Panc1 (cell line): ENCODE results near the gene COMMD7. TPM values are rescaled to one million over a fixed set of nuclear protein-coding genes. Genes with fewer than 3 reads are reported as not detected.

ENCODE experiments used
- ATAC-seq: fragments of 200-7000 bp; cut with Tn5 transposase; 2 replicates; pipeline ENCODE4 v1.9.1; 2020; ENCODE audit warnings: mild to moderate bottlenecking, moderate library complexity
- BruUV-seq: library from RNA; stranded (reverse); fragments of 400-500 nt; replicated peaks from 2 replicates; lab custom pipeline; 2021; lab: Mats Ljungman, UMichigan
- CTCF ChIA-PET: fragments of 300-600 bp; sonication (Branson Sonifier 250); formaldehyde crosslinking; loops from one replicate; lab custom pipeline; 2022; ENCODE audit warnings: antibody characterized with exemption; lab: Charles Lee
- POLR2A ChIA-PET: fragments of 300-600 bp; sonication (Branson Sonifier 250); formaldehyde crosslinking; loops from one replicate; lab custom pipeline; 2022; ENCODE audit warnings: antibody characterized with exemption; lab: Charles Lee
- DNase-seq: peaks from one replicate; pipeline ENCODE4 v3.0.0-alpha.2; 2010; ENCODE audit warnings: low read depth, low spot score
- H3K27ac ChIP-seq: 2 replicates; pipeline ENCODE4 v1.5.1; 2011; ENCODE audit warnings: mild to moderate bottlenecking, low read length, inconsistent platforms
- H3K27me3 ChIP-seq: fragments of 200-500 bp; sonication (Bioruptor generic); 2 replicates; pipeline ENCODE4 v1.6.0; 2014; ENCODE audit warnings: low read length, inconsistent platforms; ENCODE audit not compliant: control insufficient read depth, insufficient read depth
- H3K36me3 ChIP-seq: fragments of 200-500 bp; sonication (Bioruptor generic); 2 replicates; pipeline ENCODE4 v1.5.1; 2014; ENCODE audit warnings: inconsistent platforms, mild to moderate bottlenecking, low read length, moderate library complexity; ENCODE audit not compliant: control insufficient read depth, insufficient read depth
- H3K4me1 ChIP-seq: 2 replicates; pipeline ENCODE4 v1.5.1; 2011; ENCODE audit warnings: inconsistent platforms, mild to moderate bottlenecking, low read length, moderate library complexity; ENCODE audit not compliant: control insufficient read depth, insufficient read depth
- H3K4me3 ChIP-seq, 2 experiments: 2 replicates each; pipeline ENCODE4 v1.5.1; 2011 to 2012; ENCODE audit warnings: low read depth in 2 of 2, low read length in 2 of 2, mild to moderate bottlenecking in 2 of 2, inconsistent platforms in 1 of 2, moderate library complexity in 1 of 2
- H3K9me3 ChIP-seq: fragments of 200-500 bp; sonication (Bioruptor generic); 2 replicates; pipeline ENCODE4 v1.5.1; 2014; ENCODE audit warnings: low read depth, mild to moderate bottlenecking, inconsistent platforms, low read length, moderate library complexity; ENCODE audit not compliant: control insufficient read depth, insufficient read depth
- CTCF ChIP-seq: fragments of 450-650 bp; IDR thresholded peaks from 2 replicates; pipeline ENCODE4 v1.5.1; 2017; ENCODE audit warnings: mild to moderate bottlenecking
- POLR2AphosphoS5 ChIP-seq: IDR thresholded peaks from 2 replicates; pipeline ENCODE4 v1.6.1; 2012; ENCODE audit warnings: mild to moderate bottlenecking, low read depth, low read length, moderate library complexity
- REST ChIP-seq, 2 experiments: IDR thresholded peaks; 2 replicates each; pipeline ENCODE4 v1.6.1; 2011 to 2012; ENCODE audit warnings: low read depth in 2 of 2, control low read depth in 1 of 2, low read length in 1 of 2, mild to moderate bottlenecking in 1 of 2, moderate library complexity in 1 of 2; ENCODE audit not compliant: insufficient read depth in 1 of 2
- SIN3A ChIP-seq: IDR thresholded peaks from 2 replicates; pipeline ENCODE4 v1.6.1; 2012; ENCODE audit warnings: low read depth, mild to moderate bottlenecking, low read length, moderate library complexity, borderline replicate concordance; ENCODE audit not compliant: insufficient read depth
- TCF7L2 ChIP-seq: IDR thresholded peaks from 2 replicates; pipeline ENCODE4 v1.6.1; 2011; ENCODE audit warnings: mild to moderate bottlenecking, low read depth, low read length, inconsistent platforms
- in situ Hi-C: cut with HindIII; loops from 2 replicates; pipeline ENCODE4 v1.10.0; 2016; ENCODE audit warnings: low sequenced_read_pairs, low pct_unique_long_range_greater_than_20kb
- intact Hi-C: fragments of 100-400 bp; cut with micrococcal nuclease; formaldehyde crosslinking; loops from one replicate; pipeline ENCODE4 v1.10.0; 2022; ENCODE audit not compliant: unreplicated experiment
- total RNA-seq: library from RNA; stranded (reverse); gene quantifications from one replicate; pipeline ENCODE4 v1.2.1, GENCODE V29; 2021; ENCODE audit not compliant: unreplicated experiment

The COMMD7 gene
- total RNA-seq, 1 experiment from 2014 or later: 24.8 TPM

GRCh38 chr20:32792316-32792715 is 49.0 kb upstream of the COMMD7 start:
- ChIA-PET CTCF (no interaction called here), POLR2A (interaction anchor here (0.6 kb wide), 1 partner anchor 101 kb away, joined by 19 read pairs; no protein-coding TSS in a partner anchor)
- H3K27ac ChIP-seq: no peak overlapping the region
- BruUV-seq: no TSS peak
- ATAC-seq: no peak
- no peaks in the 10 kb centered on the region for H3K4me1 ChIP-seq
- H3K4me3 ChIP-seq: no peak overlapping the region
- H3K36me3 ChIP-seq: no peaks in the 10 kb centered on the region
- TF ChIP-seq REST (IDR thresholded peaks at IDR 0.05; ENCODE audit: insufficient read depth in 1 of 2, low read depth in 2 of 2, low read length in 1 of 2) (no peak), TCF7L2 (no peak), CTCF (no peak), POLR2AphosphoS5 (no peak), SIN3A (no peak)
- no peaks in the 10 kb centered on the region for H3K27me3 ChIP-seq
- no peak for DNase-seq
- in situ Hi-C loops (no loop called here), intact Hi-C loops (no loop called here)
- no peaks in the 10 kb centered on the region for H3K9me3 ChIP-seq

DNA sequence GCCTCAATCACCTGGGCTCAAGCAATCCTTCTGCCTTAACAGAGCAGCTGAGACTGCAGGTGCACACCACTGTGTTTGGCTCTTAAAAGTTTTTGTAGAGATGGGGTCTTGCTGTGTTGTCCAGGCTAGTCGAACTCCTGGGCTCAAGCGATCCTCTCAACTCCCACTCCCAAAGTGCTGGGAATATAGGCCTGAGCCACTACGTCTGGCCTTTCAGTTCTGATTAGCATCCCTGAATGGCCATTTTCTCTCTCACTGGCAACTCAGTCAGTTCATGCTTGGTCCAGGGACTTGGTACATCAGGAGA is 47.4 kb upstream of the COMMD7 start:
- in situ Hi-C loops: no loop called here
- no peak for TF ChIP-seq TCF7L2
- no peak for TF ChIP-seq SIN3A
- no peak for TF ChIP-seq REST (IDR thresholded peaks at IDR 0.05; ENCODE audit: insufficient read depth in 1 of 2, low read depth in 2 of 2, low read length in 1 of 2)
- no TSS peak for BruUV-seq

More for the DNA sequence above, 47.4 kb upstream of the COMMD7 start:
- Histone ChIP-seq H3K4me1 (no peaks in the 10 kb centered on the region), H3K27ac (no peak overlapping the region), H3K4me3 (no peak overlapping the region), H3K36me3 (no peaks in the 10 kb centered on the region), H3K27me3 (no peaks in the 10 kb centered on the region), H3K9me3 (no peaks in the 10 kb centered on the region)
- ATAC-seq (no peak), DNase-seq (no peak)
- POLR2A ChIA-PET: no interaction called here
- CTCF ChIA-PET: interaction anchor here (1.0 kb wide), 1 partner anchor 18 kb away, joined by 3 read pairs; no protein-coding TSS in a partner anchor
- intact Hi-C loops: no loop called here
